ENCODE measurements around the gene CCDC24. TPM values are rescaled to one million over a fixed set of nuclear protein-coding genes. Genes with fewer than 3 reads are reported as not detected.

CCDC24 gene
- total RNA-seq, 2 experiments from 2014 or later = 1.8 to 2.2 TPM

DNA sequence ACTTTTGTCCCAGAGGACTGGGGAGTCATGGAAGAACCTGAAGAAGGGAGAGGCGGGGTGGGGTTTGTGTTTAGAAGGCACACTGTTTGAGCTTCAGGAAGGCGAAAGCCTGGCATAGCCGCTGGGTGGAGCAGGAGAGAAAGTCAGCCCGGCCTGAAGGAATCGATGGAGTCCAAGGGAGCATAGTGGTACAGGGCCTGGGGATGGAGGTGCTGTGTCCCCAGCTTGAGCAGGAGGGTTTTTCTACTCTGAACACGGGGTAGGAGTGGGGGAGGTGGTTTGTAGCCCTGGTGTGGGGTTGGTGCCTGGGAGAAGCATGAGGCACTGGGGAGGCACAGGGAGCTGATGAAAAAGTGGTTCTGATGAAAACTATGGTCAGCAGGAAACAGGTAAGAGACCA, 4.7 kb upstream of the CCDC24 start:
- H3K4me1 Mint-ChIP-seq = peaks cover 12% of the 10 kb centered on the region
- no peaks in the 10 kb centered on the region for H3K36me3 Mint-ChIP-seq (ENCODE audit: low read depth)
- no peak for DNase-seq
- ChIA-PET POLR2A (interaction anchor here (2.5 kb wide), 1 partner anchor 11 kb away, joined by 9 read pairs; the partner anchor contains the start of gene ATP6V0B), CTCF (no interaction called here)
- no peaks in the 10 kb centered on the region for H3K27me3 Mint-ChIP-seq
- H3K4me3 Mint-ChIP-seq = no peak overlapping the region
- H3K27ac Mint-ChIP-seq = no peak overlapping the region
- no peaks in the 10 kb centered on the region for H3K9me3 Mint-ChIP-seq

DNA sequence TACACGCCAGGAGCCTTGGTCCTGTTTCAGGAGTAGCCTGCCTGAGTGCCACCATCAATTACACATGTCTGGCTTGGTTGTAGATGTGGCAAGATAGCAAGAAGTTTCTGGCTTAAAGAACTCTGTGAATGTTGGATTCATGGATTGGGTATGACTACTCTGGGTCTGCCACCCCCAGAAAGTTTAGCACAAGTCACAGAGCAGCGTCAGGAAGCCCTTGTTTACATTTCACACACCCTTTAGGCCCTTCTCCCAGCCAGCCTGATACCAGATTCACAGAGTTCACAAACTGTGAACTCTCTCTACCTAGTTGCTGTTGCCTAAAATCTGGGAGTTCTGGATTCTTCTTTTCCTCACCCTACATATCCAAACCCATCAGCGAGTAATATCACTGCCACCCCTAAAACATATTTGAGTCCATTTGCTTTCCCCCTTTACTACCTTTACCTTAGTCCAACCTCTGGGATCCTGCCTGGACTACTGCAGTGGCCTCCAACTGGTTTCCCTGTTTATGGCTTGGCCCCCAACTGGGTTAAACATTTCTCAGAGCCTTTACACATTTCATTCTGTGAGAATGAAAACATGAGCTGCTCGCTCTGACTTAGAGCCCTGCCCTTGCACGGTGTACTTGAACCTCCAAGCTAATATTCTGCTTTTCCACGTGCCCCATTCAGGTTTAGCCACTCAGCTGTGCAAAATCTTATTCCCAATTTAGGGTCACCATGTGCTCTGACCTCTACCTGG, 4.1 kb upstream of the CCDC24 start:
- no peak overlapping the region for H3K4me3 Mint-ChIP-seq
- POLR2A ChIA-PET = interaction anchor here (2.5 kb wide), 1 partner anchor 12 kb away, joined by 9 read pairs; the partner anchor contains the start of gene ATP6V0B
- no peak overlapping the region for H3K27ac Mint-ChIP-seq
- no peaks in the 10 kb centered on the region for H3K9me3 Mint-ChIP-seq
- CTCF ChIA-PET = no interaction called here
- H3K4me1 Mint-ChIP-seq = peaks cover 17% of the 10 kb centered on the region
- H3K36me3 Mint-ChIP-seq (ENCODE audit: low read depth) = no peaks in the 10 kb centered on the region
- no peak for DNase-seq
- no peaks in the 10 kb centered on the region for H3K27me3 Mint-ChIP-seq

DNA sequence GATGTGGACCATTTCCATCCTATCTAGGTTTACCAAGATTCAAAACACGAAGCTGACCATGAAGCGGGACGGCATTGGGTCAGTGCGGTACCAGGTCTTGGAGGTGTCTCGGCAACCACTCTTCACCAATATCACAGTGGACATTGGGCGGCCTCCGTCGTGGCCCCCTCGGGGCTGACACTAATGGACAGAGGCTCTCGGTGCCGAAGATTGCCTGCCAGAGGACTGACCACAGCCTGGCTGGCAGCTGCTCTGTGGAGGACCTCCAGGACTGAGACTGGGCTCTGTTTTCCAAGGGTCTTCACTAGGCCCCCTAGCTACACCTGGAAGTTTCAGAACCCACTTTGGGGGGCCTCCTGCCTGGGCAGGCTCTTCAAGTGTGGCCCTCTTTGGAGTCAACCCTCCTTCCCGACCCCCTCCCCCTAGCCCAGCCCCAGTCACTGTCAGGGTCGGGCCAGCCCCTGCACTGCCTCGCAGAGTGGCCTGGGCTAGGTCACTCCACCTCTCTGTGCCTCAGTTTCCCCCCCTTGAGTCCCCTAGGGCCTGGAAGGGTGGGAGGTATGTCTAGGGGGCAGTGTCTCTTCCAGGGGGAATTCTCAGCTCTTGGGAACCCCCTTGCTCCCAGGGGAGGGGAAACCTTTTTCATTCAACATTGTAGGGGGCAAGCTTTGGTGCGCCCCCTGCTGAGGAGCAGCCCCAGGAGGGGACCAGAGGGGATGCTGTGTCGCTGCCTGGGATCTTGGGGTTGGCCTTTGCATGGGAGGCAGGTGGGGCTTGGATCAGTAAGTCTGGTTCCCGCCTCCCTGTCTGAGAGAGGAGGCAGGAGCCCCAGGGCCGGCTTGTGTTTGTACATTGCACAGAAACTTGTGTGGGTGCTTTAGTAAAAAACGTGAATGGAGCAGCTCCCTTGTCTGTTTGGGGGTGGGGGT, 864 bp upstream of the CCDC24 start:
- H3K4me3 Mint-ChIP-seq = peak overlapping the region; percentile 90
- peaks cover 24% of the 10 kb centered on the region for H3K4me1 Mint-ChIP-seq
- no peaks in the 10 kb centered on the region for H3K27me3 Mint-ChIP-seq
- no peaks in the 10 kb centered on the region for H3K9me3 Mint-ChIP-seq
- no peaks in the 10 kb centered on the region for H3K36me3 Mint-ChIP-seq (ENCODE audit: low read depth)
- H3K27ac Mint-ChIP-seq = no peak overlapping the region
- DNase-seq = no peak
- CTCF ChIA-PET = interaction anchor here (0.8 to 1.8 kb wide), 2 partner anchors 15 to 16 kb away, joined by 3 to 8 read pairs; partner anchors contain the start of gene ATP6V0B
- POLR2A ChIA-PET = interaction anchor here (0.7 to 3.5 kb wide), 3 partner anchors 15 to 44 kb away, joined by 3 to 19 read pairs (median 3); partner anchors contain the start of genes ATP6V0B and IPO13

DNA sequence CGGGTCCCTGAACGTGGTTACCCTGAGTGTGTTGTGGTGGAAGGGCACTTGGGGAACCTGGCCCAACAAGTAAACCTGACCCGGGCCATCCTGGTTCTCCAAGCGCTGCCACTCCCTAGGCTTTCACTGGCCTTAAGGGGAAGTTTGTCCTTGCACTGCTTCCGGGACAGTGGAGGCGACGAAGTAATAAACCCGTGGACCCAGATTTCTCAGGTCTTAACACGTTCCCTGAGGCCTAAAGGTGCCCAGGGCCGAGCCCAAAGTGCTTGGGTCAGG, 261 bp upstream of the CCDC24 start:
- no peaks in the 10 kb centered on the region for H3K27me3 Mint-ChIP-seq
- H3K36me3 Mint-ChIP-seq (ENCODE audit: low read depth) = no peaks in the 10 kb centered on the region
- DNase-seq = no peak
- POLR2A ChIA-PET = interaction anchor here (1.0 to 3.5 kb wide), 2 partner anchors 16 to 44 kb away, joined by 3 to 19 read pairs; partner anchors contain the start of genes ATP6V0B and IPO13
- no peaks in the 10 kb centered on the region for H3K9me3 Mint-ChIP-seq
- H3K4me1 Mint-ChIP-seq = peaks cover 24% of the 10 kb centered on the region
- CTCF ChIA-PET = no interaction called here
- H3K27ac Mint-ChIP-seq = no peak overlapping the region
- peak overlapping the region; percentile 90 for H3K4me3 Mint-ChIP-seq

DNA sequence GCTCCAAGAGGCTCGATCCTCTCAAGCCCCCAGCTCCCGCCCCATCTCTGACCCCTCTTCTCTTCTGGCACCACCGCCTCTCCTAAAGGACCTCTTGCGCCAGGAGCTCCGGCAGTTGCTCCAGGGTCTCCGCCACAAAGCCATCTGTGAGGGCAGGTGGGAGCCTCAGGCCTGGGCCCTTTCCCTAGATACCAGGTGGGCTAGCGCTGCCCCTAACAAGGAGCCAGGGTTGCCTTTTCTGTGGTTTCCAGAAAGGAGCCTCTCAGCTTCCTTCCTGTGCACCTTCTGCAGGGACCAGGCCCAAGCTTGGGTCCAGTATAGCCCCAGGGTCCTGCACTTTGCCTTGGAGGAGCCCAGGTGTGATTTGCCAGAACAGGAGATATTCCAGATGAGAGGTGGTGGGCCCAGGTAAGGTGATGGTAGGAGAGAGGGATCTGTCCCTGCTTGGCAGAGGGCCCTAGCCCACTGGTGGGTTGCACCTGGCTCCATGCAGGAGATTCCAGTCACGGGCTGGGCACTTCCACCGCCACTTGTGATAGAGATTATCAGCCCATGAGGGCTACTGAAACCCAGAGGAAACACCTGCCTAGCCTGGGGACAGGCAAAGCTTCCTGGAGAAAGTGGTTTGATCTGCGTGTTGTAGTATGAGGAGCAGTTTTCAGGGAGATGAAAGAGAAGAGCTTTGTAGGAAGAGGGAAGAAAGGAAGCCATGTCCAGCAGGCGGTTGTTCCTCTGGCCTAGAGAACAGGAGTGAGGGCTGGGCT, 1.0 kb downstream of the CCDC24 start:
- ChIA-PET CTCF (interaction anchor here (0.8 to 2.9 kb wide), 9 partner anchors 12 to 229 kb away, joined by 3 to 12 read pairs (median 6); partner anchors contain the start of gene ATP6V0B), POLR2A (interaction anchor here (1.8 kb wide), 1 partner anchor 17 kb away, joined by 15 read pairs; the partner anchor contains the start of gene ATP6V0B)
- H3K4me1 Mint-ChIP-seq = peaks cover 24% of the 10 kb centered on the region
- H3K27ac Mint-ChIP-seq = no peak overlapping the region
- H3K36me3 Mint-ChIP-seq (ENCODE audit: low read depth) = no peaks in the 10 kb centered on the region
- H3K27me3 Mint-ChIP-seq = no peaks in the 10 kb centered on the region
- no peaks in the 10 kb centered on the region for H3K9me3 Mint-ChIP-seq
- DNase-seq = no peak
- peak overlapping the region; percentile 90 for H3K4me3 Mint-ChIP-seq

DNA sequence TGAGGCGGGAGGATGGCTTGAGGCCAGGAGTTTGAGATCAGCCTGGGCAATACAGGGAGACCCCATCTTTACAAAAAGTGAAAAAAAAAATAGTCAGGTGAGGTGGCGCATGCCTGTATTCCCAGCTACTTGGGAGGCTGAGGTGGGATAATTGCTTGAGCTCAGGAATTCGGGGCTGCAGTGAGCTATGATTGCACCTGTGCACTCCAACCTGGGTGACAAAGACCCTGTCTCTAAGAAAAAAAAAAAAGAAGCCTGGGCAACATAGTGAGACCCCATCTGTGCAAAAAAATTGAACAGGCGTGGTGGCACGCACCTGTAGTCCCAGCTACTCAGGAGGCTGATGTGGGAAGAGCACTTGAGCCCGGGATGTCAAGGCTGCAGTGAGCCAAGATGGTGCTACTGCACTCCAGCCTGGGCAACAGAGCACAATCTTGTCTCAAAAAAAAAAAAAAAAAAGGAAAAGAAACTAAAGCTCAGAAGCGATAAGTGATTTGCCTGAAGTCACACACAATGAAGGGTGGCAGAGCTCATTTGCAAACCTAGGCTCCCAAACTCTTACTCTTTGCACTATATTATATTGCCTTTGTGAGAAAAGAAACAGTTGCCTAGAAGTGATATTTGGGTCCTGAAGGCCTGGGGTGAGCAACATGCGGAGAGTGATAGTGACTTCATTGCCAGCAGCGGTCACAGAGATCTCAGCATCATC, 2.0 kb downstream of the CCDC24 start:
- Mint-ChIP-seq H3K36me3 (ENCODE audit: low read depth) (no peaks in the 10 kb centered on the region), H3K4me1 (peaks cover 25% of the 10 kb centered on the region), H3K4me3 (no peak overlapping the region), H3K27me3 (no peaks in the 10 kb centered on the region), H3K27ac (no peak overlapping the region), H3K9me3 (no peaks in the 10 kb centered on the region)
- no peak for DNase-seq
- POLR2A ChIA-PET = interaction anchor here (1.8 kb wide), 1 partner anchor 18 kb away, joined by 15 read pairs; the partner anchor contains the start of gene ATP6V0B
- CTCF ChIA-PET = interaction anchor here (0.8 to 2.9 kb wide), 10 partner anchors 11 to 230 kb away, joined by 3 to 12 read pairs (median 6); partner anchors contain the start of gene ATP6V0B

DNA sequence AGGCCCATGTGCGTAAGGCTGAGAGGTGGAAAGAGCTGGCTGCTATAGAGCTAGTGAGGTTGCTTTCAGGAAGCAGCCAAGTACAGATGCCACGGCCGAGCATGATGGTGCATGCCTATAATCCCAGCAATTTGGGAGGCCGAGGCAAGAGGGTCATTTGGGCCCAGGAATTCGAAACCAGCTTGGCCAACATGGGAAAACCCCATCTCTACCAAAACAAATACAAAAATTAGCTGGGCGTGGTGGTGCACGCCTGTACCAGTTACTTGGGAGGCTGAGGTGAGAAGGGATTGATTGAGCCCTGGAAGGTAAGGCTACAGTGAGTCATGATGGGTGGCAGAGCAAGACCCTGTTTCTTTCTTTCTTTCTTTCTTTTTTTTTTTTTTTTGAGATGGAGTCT, 2.7 kb downstream of the CCDC24 start:
- no peaks in the 10 kb centered on the region for H3K9me3 Mint-ChIP-seq
- DNase-seq = no peak
- H3K4me1 Mint-ChIP-seq = peaks cover 29% of the 10 kb centered on the region
- H3K27ac Mint-ChIP-seq = no peak overlapping the region
- CTCF ChIA-PET = interaction anchor here (0.6 to 2.9 kb wide), 7 partner anchors 10 to 59 kb away, joined by 3 to 12 read pairs (median 5); partner anchors contain the start of gene ATP6V0B
- no peaks in the 10 kb centered on the region for H3K27me3 Mint-ChIP-seq
- no peaks in the 10 kb centered on the region for H3K36me3 Mint-ChIP-seq (ENCODE audit: low read depth)
- POLR2A ChIA-PET = no interaction called here
- no peak overlapping the region for H3K4me3 Mint-ChIP-seq

DNA sequence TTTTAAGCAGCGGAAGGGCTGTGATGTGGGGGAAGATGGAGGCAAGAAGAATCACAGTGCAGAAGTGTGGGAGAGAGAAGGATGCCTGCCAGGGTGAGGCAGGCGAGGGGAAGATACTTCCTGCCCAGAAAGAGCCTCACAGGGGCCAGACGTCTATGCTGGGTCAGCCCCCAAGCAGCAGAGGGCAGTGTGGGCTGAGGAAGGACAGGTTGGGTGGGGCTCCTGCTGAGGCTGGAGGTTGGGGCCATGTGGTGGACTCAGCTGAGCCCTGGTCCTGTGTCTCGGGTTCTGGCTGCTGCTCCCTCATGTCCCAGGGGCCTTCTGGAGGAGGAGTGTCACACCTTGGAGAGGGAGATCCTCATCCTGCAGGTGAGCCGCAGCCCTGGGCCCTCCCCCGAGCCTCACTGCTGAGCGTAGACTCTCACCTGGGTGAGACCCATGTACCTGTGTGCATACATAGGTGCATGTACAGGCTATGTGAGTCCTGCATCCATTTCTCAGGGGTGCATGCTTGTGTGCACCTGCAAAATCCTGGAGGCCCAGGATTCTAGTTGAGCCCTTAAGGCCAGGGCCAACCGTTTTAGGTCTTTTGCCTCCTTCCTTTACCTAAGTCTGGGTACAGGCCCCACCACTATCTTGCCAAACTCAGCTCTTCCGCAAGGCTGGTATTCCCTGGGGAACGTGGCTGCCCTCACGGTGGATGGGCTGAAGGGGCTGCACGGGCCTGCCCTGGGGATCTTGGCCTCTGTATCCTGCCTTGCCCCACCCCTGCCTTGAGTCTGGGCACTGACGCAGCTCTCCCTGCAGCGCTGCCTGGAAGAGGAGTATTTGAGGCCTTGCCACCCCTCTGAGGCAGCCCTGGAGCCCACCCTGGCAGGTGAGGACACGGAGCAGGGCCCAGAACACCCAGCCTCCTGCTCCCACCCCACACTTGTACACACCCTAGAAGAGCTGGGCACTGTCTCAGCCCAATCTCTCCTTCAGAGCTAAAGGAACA, 3.7 kb downstream of the CCDC24 start:
- no peaks in the 10 kb centered on the region for H3K9me3 Mint-ChIP-seq
- CTCF ChIA-PET = interaction anchor here (0.6 to 1.3 kb wide), 3 partner anchors 9 to 53 kb away, joined by 3 to 5 read pairs (median 4); no protein-coding TSS in a partner anchor
- DNase-seq = no peak
- peaks cover 29% of the 10 kb centered on the region for H3K4me1 Mint-ChIP-seq
- H3K36me3 Mint-ChIP-seq (ENCODE audit: low read depth) = no peaks in the 10 kb centered on the region
- H3K4me3 Mint-ChIP-seq = no peak overlapping the region
- POLR2A ChIA-PET = no interaction called here
- H3K27me3 Mint-ChIP-seq = no peaks in the 10 kb centered on the region
- H3K27ac Mint-ChIP-seq = no peak overlapping the region

DNA sequence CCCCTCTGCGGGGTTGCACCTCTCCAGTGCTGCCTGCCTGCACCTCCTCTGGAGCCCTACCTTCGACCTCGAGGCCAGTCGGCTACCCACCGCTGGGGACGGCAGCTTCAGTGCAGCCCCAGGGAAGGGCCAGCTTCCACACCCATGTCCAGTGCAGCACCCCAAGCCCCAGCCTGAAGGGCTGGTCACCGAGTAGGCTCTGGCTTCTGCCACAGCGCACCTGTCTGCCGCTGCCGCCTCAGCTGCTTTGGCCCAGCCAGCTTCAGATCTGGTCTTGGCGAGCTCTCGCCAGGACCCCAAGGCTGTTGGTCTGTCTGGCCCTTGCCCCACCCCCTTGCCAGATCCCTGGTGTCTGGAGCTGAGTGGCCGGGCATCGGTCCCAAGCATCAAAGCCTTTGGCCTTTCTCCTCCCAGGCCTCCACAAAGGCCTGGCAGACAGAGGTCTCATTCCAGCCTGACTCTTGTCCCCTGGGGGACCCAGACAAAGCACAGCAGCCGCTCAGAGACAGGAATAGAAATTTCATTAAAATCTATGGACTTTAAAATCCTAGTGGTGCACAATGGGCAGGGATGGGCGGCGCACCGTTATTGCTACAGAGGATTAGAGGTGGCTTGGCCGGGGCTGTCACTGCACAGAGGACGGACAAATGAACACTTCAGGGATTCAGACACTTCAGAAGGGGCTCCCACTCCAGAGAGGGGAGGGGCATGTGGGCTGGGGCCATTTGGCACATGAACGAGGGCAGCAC, 4.8 kb downstream of the CCDC24 start:
- no peak overlapping the region for H3K27ac Mint-ChIP-seq
- ChIA-PET POLR2A (no interaction called here), CTCF (interaction anchor here (1.3 kb wide), 1 partner anchor 52 kb away, joined by 4 read pairs; no protein-coding TSS in a partner anchor)
- no peaks in the 10 kb centered on the region for H3K36me3 Mint-ChIP-seq (ENCODE audit: low read depth)
- no peaks in the 10 kb centered on the region for H3K9me3 Mint-ChIP-seq
- peaks cover 26% of the 10 kb centered on the region for H3K4me1 Mint-ChIP-seq
- H3K4me3 Mint-ChIP-seq = no peak overlapping the region
- no peaks in the 10 kb centered on the region for H3K27me3 Mint-ChIP-seq
- no peak for DNase-seq

DNA sequence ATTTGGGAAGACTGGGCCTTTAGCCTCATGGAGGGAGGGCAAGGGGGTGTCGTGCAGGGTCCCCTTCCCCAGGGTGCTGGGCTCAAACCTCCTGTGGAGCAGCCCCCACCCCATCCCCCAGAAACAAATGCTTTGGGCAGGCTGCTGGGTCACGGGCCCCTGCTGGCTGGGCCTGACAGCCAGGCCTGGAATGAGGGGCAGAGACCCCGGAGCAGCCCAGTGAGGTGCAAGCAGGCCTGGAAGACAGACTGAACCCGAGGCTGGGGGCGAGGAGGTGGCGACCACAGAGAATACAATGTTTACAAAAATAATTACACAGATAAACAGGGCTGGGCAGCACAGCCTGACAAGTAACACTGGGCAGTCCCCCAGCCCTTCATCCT, 5.3 kb downstream of the CCDC24 start:
- ChIA-PET POLR2A (no interaction called here), CTCF (no interaction called here)
- no peak overlapping the region for H3K27ac Mint-ChIP-seq
- H3K4me3 Mint-ChIP-seq = no peak overlapping the region
- no peaks in the 10 kb centered on the region for H3K9me3 Mint-ChIP-seq
- H3K36me3 Mint-ChIP-seq (ENCODE audit: low read depth) = no peaks in the 10 kb centered on the region
- no peak for DNase-seq
- no peaks in the 10 kb centered on the region for H3K27me3 Mint-ChIP-seq
- H3K4me1 Mint-ChIP-seq = peaks cover 20% of the 10 kb centered on the region
